IMR-90 (cell line): ENCODE data around the gene KIF21A. TPM values are rescaled to one million over a fixed set of nuclear protein-coding genes. Genes with fewer than 3 reads are reported as not detected.

Experiments used
- ATAC-seq: fragments of 200-7000 bp; cut with Tn5 transposase; 2 replicates; pipeline ENCODE4 v1.9.1; 2020; ENCODE audit warnings: low read depth, mild to moderate bottlenecking, moderate library complexity
- BruUV-seq: library from RNA; stranded (reverse); fragments of 400-500 nt; replicated peaks from 2 replicates; lab custom pipeline; 2021; lab: Mats Ljungman, UMichigan
- CTCF ChIA-PET: fragments of 300-600 bp; formaldehyde crosslinking; extraction: SDS; loops from one replicate; lab custom pipeline; 2021; ENCODE audit warnings: antibody characterized with exemption; lab: Yijun Ruan, JAX
- POLR2A ChIA-PET: fragments of 300-600 bp; sonication (Branson Sonifier 250); formaldehyde crosslinking; loops from one replicate; lab custom pipeline; 2022; ENCODE audit warnings: antibody characterized with exemption; ENCODE audit not compliant: unreplicated experiment; lab: Charles Lee
- DNase-seq: peaks from one replicate; pipeline ENCODE4 v3.0.0; 2013
- H2AFZ ChIP-seq: replicated peaks from 2 replicates; pipeline ENCODE3; 2013; ENCODE audit warnings: low read length, mild to moderate bottlenecking; ENCODE audit not compliant: poor library complexity
- H2AK5ac ChIP-seq: 2 replicates; pipeline ENCODE4 v1.6.1; 2013; ENCODE audit warnings: low read depth, low read length, inconsistent platforms
- H2AK9ac ChIP-seq: replicated peaks from 2 replicates; pipeline ENCODE3; 2013; ENCODE audit warnings: mild to moderate bottlenecking, low read depth, low read length, moderate library complexity; ENCODE audit not compliant: poor library complexity
- H2BK120ac ChIP-seq: 2 replicates; pipeline ENCODE4 v1.6.1; 2013; ENCODE audit warnings: low read depth, low read length, inconsistent platforms
- H2BK15ac ChIP-seq: 3 replicates; pipeline ENCODE4 v1.6.1; 2013; ENCODE audit warnings: low read depth, low read length, inconsistent platforms
- H2BK20ac ChIP-seq: 2 replicates; pipeline ENCODE4 v1.6.1; 2013; ENCODE audit warnings: low read depth, mild to moderate bottlenecking, inconsistent platforms, low read length, moderate library complexity
- H2BK5ac ChIP-seq: 2 replicates; pipeline ENCODE4 v1.6.1; 2013; ENCODE audit warnings: mild to moderate bottlenecking, low read depth, low read length, inconsistent platforms; ENCODE audit not compliant: poor library complexity, severe bottlenecking
- H3K14ac ChIP-seq: replicated peaks from 2 replicates; pipeline ENCODE4 v1.6.1; 2013; ENCODE audit warnings: low read depth, low read length, inconsistent platforms
- H3K18ac ChIP-seq: 2 replicates; pipeline ENCODE4 v1.6.1; 2013; ENCODE audit warnings: low read depth, low read length, control low read depth
- H3K23ac ChIP-seq: 2 replicates; pipeline ENCODE4 v1.6.1; 2013; ENCODE audit warnings: low read depth, low read length, inconsistent platforms
- H3K27ac ChIP-seq: 2 replicates; pipeline ENCODE4 v1.5.1; 2013; ENCODE audit warnings: mild to moderate bottlenecking, control low read depth, low read length; ENCODE audit not compliant: insufficient read depth
- H3K27me3 ChIP-seq: 2 replicates; pipeline ENCODE4 v1.6.1; 2013; ENCODE audit warnings: low read length; ENCODE audit not compliant: control insufficient read depth, insufficient read depth
- H3K36me3 ChIP-seq: 2 replicates; pipeline ENCODE4 v1.6.1; 2013; ENCODE audit warnings: low read length, mixed read lengths; ENCODE audit not compliant: control insufficient read depth, insufficient read depth
- H3K4ac ChIP-seq: 2 replicates; pipeline ENCODE4 v1.6.1; 2013; ENCODE audit warnings: low read depth, low read length, inconsistent platforms
- H3K4me1 ChIP-seq: 2 replicates; pipeline ENCODE4 v1.6.1; 2013; ENCODE audit warnings: low read length, mixed read lengths; ENCODE audit not compliant: control insufficient read depth, insufficient read depth
- H3K4me2 ChIP-seq: 2 replicates; pipeline ENCODE4 v1.6.1; 2013; ENCODE audit warnings: low read depth, mild to moderate bottlenecking, control low read depth, low read length, moderate library complexity
- H3K4me3 ChIP-seq: 2 replicates; pipeline ENCODE4 v1.5.1; 2013; ENCODE audit warnings: low read depth, mild to moderate bottlenecking, control low read depth, low read length, moderate library complexity; ENCODE audit not compliant: insufficient read depth
- H3K56ac ChIP-seq: 2 replicates; pipeline ENCODE4 v1.6.1; 2013; ENCODE audit warnings: low read length, inconsistent platforms; ENCODE audit not compliant: insufficient read depth; ENCODE audit errors: extremely low read depth
- H3K79me1 ChIP-seq, 2 experiments: 2 replicates each; pipeline ENCODE4 v1.6.1; 2013; ENCODE audit warnings: low read length in 2 of 2, inconsistent platforms in 1 of 2, low read depth in 1 of 2
- H3K9ac ChIP-seq: 2 replicates; pipeline ENCODE4 v1.6.1; 2013; ENCODE audit warnings: low read depth, low read length, control low read depth
- H3K9me1 ChIP-seq: 2 replicates; pipeline ENCODE4 v1.6.1; 2013; ENCODE audit warnings: low read length, inconsistent platforms; ENCODE audit not compliant: insufficient read depth
- H3K9me3 ChIP-seq: 2 replicates; pipeline ENCODE4 v1.6.1; 2013; ENCODE audit warnings: low read length; ENCODE audit not compliant: control insufficient read depth, insufficient read depth
- H4K20me1 ChIP-seq: 2 replicates; pipeline ENCODE4 v1.6.1; 2013; ENCODE audit warnings: low read length, inconsistent platforms; ENCODE audit not compliant: insufficient read depth
- H4K5ac ChIP-seq: 2 replicates; pipeline ENCODE4 v1.6.1; 2013; ENCODE audit warnings: mild to moderate bottlenecking, low read depth, low read length, control low read depth
- H4K8ac ChIP-seq, 2 experiments: 2 replicates each; pipeline ENCODE4 v1.6.1; 2013; ENCODE audit warnings: low read depth in 2 of 2, low read length in 2 of 2, control low read depth in 1 of 2, inconsistent platforms in 1 of 2
- H4K91ac ChIP-seq: 2 replicates; pipeline ENCODE4 v1.6.1; 2013; ENCODE audit warnings: low read depth, low read length, inconsistent platforms; ENCODE audit not compliant: insufficient read depth
- BHLHE40 ChIP-seq: fragments of 150-350 bp; IDR thresholded peaks from 2 replicates; pipeline ENCODE4 v1.6.1; 2016; ENCODE audit warnings: mild to moderate bottlenecking, low read depth, low read length
- CEBPB ChIP-seq: IDR thresholded peaks from 2 replicates; pipeline ENCODE4 v1.6.1; 2012; ENCODE audit warnings: low read depth, low read length, improper control_type of control experiment
- CHD1 ChIP-seq: IDR thresholded peaks from 2 replicates; pipeline ENCODE4 v1.6.1; 2012; ENCODE audit warnings: low read depth, low read length, improper control_type of control experiment
- FOS ChIP-seq: fragments of 150-350 bp; IDR thresholded peaks from 2 replicates; pipeline ENCODE4 v1.6.1; 2016; ENCODE audit warnings: low read depth, low read length
- MAFK ChIP-seq: IDR thresholded peaks from 2 replicates; pipeline ENCODE4 v1.6.1; 2012; ENCODE audit warnings: low read depth, low read length, improper control_type of control experiment
- MAZ ChIP-seq: IDR thresholded peaks from 2 replicates; pipeline ENCODE4 v1.6.1; 2012; ENCODE audit warnings: low read depth, mild to moderate bottlenecking, low read length, improper control_type of control experiment, moderate library complexity, borderline replicate concordance
- MXI1 ChIP-seq: IDR thresholded peaks from 2 replicates; pipeline ENCODE4 v1.6.1; 2012; ENCODE audit warnings: low read depth, mild to moderate bottlenecking, low read length, moderate library complexity, borderline replicate concordance
- NFE2L2 ChIP-seq: fragments of 150-350 bp; IDR thresholded peaks from 2 replicates; pipeline ENCODE4 v1.6.1; 2016; ENCODE audit warnings: low read depth, mild to moderate bottlenecking, low read length
- POLR2A ChIP-seq: IDR thresholded peaks from 2 replicates; pipeline ENCODE4 v1.6.1; 2012; ENCODE audit warnings: mild to moderate bottlenecking, low read depth, low read length
- RAD21 ChIP-seq: IDR thresholded peaks from 2 replicates; pipeline ENCODE4 v1.6.1; 2012; ENCODE audit warnings: low read length, improper control_type of control experiment
- RCOR1 ChIP-seq: IDR thresholded peaks from 2 replicates; pipeline ENCODE4 v1.6.1; 2012; ENCODE audit warnings: mild to moderate bottlenecking, low read length, improper control_type of control experiment; ENCODE audit not compliant: insufficient replicate concordance
- RFX5 ChIP-seq: IDR thresholded peaks from 2 replicates; pipeline ENCODE4 v1.8.0; 2012; ENCODE audit warnings: low read depth, mild to moderate bottlenecking, low read length, moderate library complexity
- SMC3 ChIP-seq: fragments of 150-350 bp; IDR thresholded peaks from 2 replicates; pipeline ENCODE4 v1.6.1; 2016; ENCODE audit warnings: low read depth, mild to moderate bottlenecking, antibody characterized with exemption, low read length, moderate library complexity
- WGBS, 2 experiments: methylation state at CpG; one replicate each; pipeline versions ENCODE4 v1.1.5 to v1.1.7; 2013; ENCODE audit warnings: missing lambda C conversion rate in 2 of 2; ENCODE audit not compliant: insufficient read length in 1 of 2; ENCODE audit errors: extremely low coverage in 2 of 2; 5-methylcytosine and 5-hydroxymethylcytosine counted together
- dilution Hi-C: fragments of 300-500 bp; cut with HindIII; formaldehyde crosslinking; loops from one replicate; pipeline ENCODE4 v1.14.3; 2018; ENCODE audit warnings: low sequenced_read_pairs; ENCODE audit not compliant: unreplicated experiment
- in situ Hi-C: fragments of 300-500 bp; cut with MboI; formaldehyde crosslinking; loops from 3 replicates; pipeline ENCODE4 v1.14.3; 2019; ENCODE audit warnings: low sequenced_read_pairs, inconsistent platforms, mixed read lengths
- intact Hi-C: fragments of 100-400 bp; cut with micrococcal nuclease; formaldehyde crosslinking; loops from 2 replicates; pipeline ENCODE4 v1.10.0; 2022
- polyA plus RNA-seq, 3 experiments: library from polyadenylated mRNA; depleted of rRNA; stranded (reverse); fragments of >200 nt; gene quantifications; 2 replicates each; pipeline ENCODE4 v1.2.3, GENCODE V29; 2012; ENCODE audit warnings: low replicate concordance in 1 of 3
- total RNA-seq: library from RNA; depleted of rRNA; stranded (reverse); fragments of >200 nt; gene quantifications from 2 replicates; pipeline ENCODE4 v1.2.3, GENCODE V29; 2012
- TF ChIP-seq, protein P1 (sequence below): conservative IDR thresholded peaks from 2 replicates; pipeline ENCODE4 v1.5.1; 2012; ENCODE audit warnings: mild to moderate bottlenecking, low read depth, low read length, improper control_type of control experiment
- TF ChIP-seq, protein P2 (sequence below): fragments of 150-350 bp; IDR thresholded peaks from 2 replicates; pipeline ENCODE4 v1.6.1; 2016; ENCODE audit warnings: low read depth, mild to moderate bottlenecking, low read length, moderate library complexity, borderline replicate concordance
- TF ChIP-seq, protein P3 (sequence below): fragments of 150-350 bp; IDR thresholded peaks from 2 replicates; pipeline ENCODE4 v1.6.1; 2017; ENCODE audit warnings: mild to moderate bottlenecking, antibody characterized with exemption, low read length, low read depth

KIF21A gene
- total and polyA plus RNA-seq, 2 of the 4 experiments (the other 2 are of a cell fraction): 0.38 to 1.1 TPM

DNA sequence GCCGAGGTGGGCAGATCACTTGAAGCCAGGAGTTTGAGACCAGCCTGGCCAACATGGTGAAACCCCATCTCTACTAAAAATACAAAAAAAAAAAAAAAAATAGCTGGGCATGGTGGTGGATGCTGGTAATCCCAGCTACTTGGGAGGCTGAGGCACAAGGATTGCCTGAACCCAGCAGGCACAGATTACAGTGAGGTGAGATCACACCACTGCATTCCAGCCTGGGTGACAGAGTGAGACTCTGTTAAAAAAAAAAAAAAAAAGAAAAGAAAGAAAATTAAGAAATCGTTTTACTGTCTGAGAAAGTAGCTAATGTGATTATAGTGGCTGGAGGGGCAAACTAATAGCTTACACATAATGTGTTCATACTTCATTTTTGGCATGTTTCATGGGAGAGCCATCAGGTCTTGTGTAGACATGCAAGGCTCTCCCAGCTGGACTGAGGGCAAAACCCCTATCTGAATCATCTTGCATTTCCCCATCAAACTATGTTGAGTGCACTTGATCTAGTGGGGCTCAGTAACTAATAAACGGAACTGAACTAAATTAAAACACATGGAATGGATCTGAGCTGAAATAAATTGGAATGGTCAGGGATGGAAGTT, 16.2 kb downstream of the KIF21A start:
- ATAC-seq (no peak), DNase-seq (no peak)
- Histone ChIP-seq H3K4me1 (no peaks in the 10 kb centered on the region), H3K18ac (no peak overlapping the region), H3K79me1 (no peaks in the 10 kb centered on the region), H3K56ac (no peak overlapping the region), H2AK5ac (no peak overlapping the region), H2AFZ (no peak overlapping the region), H3K14ac (no peak overlapping the region), H4K20me1 (no peaks in the 10 kb centered on the region), H4K8ac (no peak overlapping the region), H3K4me2 (no peak overlapping the region), H2AK9ac (no peak overlapping the region), H2BK20ac (no peak overlapping the region), H3K9me1 (no peaks in the 10 kb centered on the region), H4K91ac (no peak overlapping the region), H3K27me3 (no peaks in the 10 kb centered on the region), H3K9me3 (no peaks in the 10 kb centered on the region; the same call in 1 of the 2 replicates), H3K4me3 (no peak overlapping the region), H2BK15ac (no peak overlapping the region), H3K23ac (no peak overlapping the region), H4K5ac (no peak overlapping the region), H3K36me3 (no peaks in the 10 kb centered on the region), H3K9ac (no peak overlapping the region), H3K4ac (no peak overlapping the region), H3K27ac (no peak overlapping the region), H2BK5ac (no peak overlapping the region), H2BK120ac (no peak overlapping the region)
- ChIA-PET POLR2A (interaction anchor here (0.6 kb wide), 1 partner anchor 52 kb away, joined by 3 read pairs; no protein-coding TSS in a partner anchor), CTCF (no interaction called here)
- intact Hi-C loops (no loop called here), dilution Hi-C loops (no loop called here), in situ Hi-C loops (no loop called here)
- no TSS peak for BruUV-seq
- WGBS, 2 experiments: no CpG with 5 or more reads among the region's 3 CpGs
- TF ChIP-seq, protein P1, sequence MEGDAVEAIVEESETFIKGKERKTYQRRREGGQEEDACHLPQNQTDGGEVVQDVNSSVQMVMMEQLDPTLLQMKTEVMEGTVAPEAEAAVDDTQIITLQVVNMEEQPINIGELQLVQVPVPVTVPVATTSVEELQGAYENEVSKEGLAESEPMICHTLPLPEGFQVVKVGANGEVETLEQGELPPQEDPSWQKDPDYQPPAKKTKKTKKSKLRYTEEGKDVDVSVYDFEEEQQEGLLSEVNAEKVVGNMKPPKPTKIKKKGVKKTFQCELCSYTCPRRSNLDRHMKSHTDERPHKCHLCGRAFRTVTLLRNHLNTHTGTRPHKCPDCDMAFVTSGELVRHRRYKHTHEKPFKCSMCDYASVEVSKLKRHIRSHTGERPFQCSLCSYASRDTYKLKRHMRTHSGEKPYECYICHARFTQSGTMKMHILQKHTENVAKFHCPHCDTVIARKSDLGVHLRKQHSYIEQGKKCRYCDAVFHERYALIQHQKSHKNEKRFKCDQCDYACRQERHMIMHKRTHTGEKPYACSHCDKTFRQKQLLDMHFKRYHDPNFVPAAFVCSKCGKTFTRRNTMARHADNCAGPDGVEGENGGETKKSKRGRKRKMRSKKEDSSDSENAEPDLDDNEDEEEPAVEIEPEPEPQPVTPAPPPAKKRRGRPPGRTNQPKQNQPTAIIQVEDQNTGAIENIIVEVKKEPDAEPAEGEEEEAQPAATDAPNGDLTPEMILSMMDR: no peak
- TF ChIP-seq CEBPB (no peak), SMC3 (no peak), BHLHE40 (no peak), RCOR1 (no peak), RAD21 (no peak), CHD1 (no peak), NFE2L2 (no peak), MAZ (no peak), FOS (no peak), MAFK (no peak), MXI1 (no peak), POLR2A (no peak), RFX5 (no peak)
- TF ChIP-seq, protein P2, sequence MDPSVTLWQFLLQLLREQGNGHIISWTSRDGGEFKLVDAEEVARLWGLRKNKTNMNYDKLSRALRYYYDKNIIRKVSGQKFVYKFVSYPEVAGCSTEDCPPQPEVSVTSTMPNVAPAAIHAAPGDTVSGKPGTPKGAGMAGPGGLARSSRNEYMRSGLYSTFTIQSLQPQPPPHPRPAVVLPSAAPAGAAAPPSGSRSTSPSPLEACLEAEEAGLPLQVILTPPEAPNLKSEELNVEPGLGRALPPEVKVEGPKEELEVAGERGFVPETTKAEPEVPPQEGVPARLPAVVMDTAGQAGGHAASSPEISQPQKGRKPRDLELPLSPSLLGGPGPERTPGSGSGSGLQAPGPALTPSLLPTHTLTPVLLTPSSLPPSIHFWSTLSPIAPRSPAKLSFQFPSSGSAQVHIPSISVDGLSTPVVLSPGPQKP: no peak
- TF ChIP-seq, protein P3, sequence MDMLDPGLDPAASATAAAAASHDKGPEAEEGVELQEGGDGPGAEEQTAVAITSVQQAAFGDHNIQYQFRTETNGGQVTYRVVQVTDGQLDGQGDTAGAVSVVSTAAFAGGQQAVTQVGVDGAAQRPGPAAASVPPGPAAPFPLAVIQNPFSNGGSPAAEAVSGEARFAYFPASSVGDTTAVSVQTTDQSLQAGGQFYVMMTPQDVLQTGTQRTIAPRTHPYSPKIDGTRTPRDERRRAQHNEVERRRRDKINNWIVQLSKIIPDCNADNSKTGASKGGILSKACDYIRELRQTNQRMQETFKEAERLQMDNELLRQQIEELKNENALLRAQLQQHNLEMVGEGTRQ: no peak
